HS-27A (cell line): Measurements from ENCODE around the gene IDH3A.

ENCODE experiments used
- DNase-seq: peaks from one replicate; pipeline ENCODE4 v3.0.0-alpha.2; 2012; ENCODE audit warnings: low read depth, missing footprints

Gene IDH3A

GRCh38 chr15:78167227-78167888, 18.2 kb downstream of the IDH3A start:
- no peak for DNase-seq

- DNase-seq, result no peak
Observed at GRCh38 chr15:78168608-78169007, 19.4 kb downstream of the IDH3A start.

- no peak for DNase-seq
Observed at GRCh38 chr15:78170848-78171773, 21.9 kb downstream of the IDH3A start.

GRCh38 chr15:78171864-78172472, 22.8 kb downstream of the IDH3A start:
- no peak for DNase-seq

DNA sequence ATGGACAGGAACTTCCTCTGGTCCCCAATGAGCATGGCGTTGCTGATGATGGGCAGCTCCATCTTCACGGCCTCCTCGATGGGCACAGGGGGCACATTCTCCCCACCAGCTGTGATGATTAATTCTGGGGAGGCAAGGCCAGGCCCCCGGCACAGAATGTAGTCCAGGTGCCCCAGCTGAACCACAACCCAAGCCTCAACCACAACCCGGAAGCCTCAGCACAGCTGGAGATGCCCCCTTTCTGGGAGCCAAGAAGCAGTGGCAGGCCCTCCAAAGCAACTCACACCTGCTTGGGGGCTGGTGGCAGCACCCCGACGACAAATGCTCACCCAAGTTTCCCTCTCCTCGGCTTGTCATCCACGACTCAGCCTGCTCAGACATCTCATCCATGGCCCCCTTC, 25.2 kb downstream of the IDH3A start:
- DNase-seq, result no peak

DNA sequence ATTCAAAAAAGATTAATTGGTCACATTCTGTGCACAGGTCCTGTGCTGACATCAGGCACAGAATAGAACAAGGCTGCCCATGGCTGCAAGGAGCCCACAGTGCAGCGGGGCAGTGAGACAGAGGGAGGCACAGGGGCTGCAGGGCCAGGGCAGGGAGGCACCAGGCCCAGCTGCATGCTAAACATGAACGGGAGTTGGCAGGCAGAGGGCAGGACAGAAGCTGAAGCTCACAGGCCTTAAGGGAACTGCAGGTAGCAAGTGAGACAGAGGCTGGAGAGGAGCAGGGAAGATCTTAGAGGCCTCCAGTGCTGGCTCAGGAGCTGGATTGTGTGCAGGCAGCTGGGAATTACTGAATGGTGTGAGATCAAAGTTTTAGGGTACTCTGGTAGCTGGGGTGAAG, 26.2 kb downstream of the IDH3A start:
- DNase-seq, result no peak

GRCh38 chr15:78177447-78177873, 28.3 kb downstream of the IDH3A start:
- DNase-seq, result no peak

DNA sequence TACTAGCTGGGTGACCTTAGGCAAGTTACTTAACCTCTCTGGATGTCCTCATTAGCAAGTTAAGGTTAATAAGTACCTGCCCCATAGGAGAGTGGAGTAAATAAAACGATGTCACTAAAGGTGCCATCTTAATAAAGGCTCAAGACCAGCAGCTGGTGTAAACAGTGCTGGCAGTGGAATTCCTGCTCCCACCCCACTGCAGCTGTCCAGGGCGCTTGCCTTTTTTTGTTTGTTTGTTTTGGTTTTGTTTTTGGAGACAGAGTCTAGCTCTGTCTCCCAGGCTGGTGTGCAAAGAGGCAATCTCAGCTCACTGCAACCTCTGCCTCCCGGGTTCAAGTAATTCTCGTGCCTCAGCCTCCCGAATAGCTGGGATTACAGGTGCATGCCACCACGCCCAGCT, 28.9 kb downstream of the IDH3A start:
- no peak for DNase-seq

DNA sequence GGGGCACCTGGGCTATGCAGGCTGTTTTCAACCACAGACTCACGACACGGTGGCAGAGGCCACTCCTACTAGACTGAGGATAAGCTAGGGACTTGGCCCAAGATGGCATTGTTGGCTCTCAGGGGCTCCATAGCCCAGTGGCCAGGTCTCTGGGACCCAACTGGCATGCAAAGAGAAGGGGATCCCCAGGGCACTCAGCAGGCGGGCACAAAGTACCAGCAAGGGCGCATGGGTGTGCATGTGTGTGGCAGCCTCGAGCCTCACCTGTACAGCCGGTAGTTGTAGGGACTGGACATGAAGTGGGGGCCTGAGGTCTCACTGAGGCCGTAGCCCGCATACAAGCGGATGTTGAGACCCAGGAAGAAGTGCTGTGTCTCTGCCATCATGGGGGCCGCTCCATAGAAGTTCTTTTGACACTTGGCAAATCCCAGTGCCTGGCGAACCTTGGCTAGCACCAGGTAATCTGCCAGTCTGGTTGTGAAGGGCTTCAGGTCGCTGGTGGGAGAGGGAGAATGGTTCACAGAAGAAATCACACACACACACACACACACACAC, 30.2 kb downstream of the IDH3A start:
- no peak for DNase-seq

DNA sequence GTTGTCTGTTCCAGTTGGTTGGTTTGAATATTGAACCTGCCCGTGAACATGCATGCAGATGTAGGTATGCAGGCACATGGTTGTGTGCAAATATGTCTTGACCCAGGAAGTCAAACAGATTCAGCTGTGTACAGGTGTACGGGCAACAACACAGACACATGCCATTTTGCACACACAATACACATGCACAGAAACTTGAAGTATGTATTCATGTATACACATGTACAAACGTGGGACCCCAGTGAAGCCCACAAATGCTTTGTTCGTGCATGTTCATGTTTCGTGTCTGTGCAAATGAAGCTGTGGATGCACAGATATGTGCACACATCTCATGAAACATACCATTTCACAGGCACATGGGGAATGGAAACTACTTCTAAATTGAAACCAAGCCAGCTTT, 30.7 kb downstream of the IDH3A start:
- DNase-seq, result no peak

- DNase-seq, result no peak
Observed at GRCh38 chr15:78182336-78182700, 33.2 kb downstream of the IDH3A start.

DNA sequence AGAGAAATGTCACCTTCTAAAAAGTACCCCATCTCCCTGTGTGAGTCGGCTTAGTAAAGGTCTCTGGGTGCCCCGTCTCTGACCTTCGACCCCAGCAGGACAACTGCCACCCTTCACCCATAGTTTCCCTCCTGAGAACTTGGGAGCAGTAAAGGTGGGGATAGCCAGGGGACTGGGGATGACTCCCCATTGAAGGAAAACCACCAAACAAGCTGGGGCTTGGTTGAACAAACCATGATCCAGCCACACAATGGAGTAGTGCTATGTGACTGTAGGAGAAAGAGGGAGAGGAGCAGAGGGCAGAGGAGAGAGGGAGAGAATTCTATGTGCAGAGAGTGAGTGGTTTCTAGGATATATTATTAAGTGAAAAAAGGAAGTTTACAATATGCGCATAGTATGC, 33.7 kb downstream of the IDH3A start:
- DNase-seq, result no peak

- no peak for DNase-seq
Observed at GRCh38 chr15:78192826-78193594, 43.8 kb downstream of the IDH3A start.

GRCh38 chr15:78193731-78194567, 44.8 kb downstream of the IDH3A start:
- DNase-seq, result no peak

DNA sequence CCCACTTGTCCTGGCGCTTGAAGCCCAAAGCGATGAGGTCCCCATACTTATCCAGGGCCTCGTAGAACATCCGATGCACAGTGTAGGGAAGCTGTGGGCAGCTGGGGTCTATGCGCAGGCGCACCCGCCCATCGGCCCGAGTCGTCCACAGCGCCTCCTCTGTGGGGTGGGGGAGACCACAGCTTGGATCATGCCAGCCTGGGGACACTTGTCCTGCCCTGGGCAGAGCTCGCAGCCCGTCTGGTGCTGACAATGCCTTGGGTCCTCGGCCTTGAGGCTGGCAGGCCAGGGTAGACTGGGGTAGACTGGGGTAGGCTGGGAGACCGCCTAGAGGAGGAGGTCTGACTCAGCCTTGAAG, 45.4 kb downstream of the IDH3A start:
- no peak for DNase-seq

DNA sequence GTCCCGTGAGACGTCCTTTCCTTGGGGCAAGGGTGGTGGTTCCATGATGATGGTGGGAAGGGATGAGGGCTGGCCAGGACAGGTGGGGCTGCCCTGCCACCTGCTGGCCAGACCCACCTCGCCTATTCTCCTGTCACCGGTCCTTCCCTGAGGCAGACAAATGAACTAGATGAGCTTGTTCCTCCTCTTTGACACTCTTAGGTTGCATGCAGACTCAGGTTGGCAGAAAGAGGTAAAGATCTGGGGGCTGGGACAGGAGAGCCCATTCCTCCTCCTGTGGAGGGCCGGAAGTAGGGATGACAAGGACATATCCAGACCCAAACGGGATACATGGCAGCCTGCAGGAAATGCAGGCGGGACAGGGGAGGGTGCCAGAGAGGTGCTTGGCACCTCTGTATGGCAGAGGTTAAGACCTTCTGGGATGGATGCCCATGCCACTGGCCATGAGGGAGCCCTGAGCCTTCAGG, 46.6 kb downstream of the IDH3A start:
- DNase-seq, result no peak

DNA sequence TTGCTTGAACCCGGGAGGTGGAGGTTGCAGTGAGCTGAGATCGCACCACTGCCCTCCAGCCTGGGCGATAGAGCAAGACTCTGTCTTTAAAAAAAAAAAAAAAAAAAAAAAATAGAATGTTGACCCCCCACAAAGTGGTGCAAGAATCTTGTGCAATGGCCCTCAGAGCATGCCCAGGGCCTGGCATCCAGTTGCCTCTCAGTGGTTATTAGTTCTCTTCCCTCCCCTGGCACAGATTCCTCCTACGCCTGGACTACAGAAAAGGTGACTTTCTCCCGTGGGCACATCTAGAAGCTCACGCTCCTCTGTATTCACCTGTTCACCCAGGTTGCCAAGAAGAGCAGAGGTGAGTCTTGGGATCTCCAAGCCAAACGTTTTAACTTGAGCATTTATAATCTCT, 48.5 kb downstream of the IDH3A start:
- no peak for DNase-seq

DNA sequence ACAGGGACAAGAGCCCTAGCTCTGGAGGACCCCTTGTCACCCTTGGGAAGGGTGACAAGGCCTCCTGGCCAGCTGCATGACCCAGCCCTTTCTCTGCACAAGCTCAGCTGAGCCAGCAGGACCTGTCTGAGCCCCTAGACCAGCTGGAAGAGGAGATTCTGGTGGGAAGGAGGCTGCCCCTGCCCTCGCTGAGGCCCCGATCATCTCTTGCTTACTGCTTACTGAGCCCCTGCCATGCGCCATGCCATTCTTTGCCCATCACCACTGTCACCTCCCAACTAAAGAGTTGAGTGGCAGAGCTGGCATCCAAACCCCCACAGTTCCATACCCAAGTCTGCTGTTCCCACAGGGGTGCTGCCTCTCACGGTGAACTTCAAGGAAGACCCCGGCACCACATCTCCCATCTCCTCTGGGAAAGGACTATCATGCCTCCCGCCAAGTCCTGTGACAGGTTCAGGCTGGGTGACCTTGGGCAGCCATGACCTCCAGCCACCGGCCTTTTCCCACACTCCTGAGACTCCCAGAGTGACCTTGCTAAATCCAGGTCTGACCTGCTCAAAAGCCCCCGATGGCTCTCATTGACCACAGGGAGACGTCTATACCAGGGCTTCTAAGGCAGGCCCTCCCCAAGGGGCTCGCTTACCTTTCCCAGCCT, 51.2 kb downstream of the IDH3A start:
- DNase-seq, result no peak

DNA sequence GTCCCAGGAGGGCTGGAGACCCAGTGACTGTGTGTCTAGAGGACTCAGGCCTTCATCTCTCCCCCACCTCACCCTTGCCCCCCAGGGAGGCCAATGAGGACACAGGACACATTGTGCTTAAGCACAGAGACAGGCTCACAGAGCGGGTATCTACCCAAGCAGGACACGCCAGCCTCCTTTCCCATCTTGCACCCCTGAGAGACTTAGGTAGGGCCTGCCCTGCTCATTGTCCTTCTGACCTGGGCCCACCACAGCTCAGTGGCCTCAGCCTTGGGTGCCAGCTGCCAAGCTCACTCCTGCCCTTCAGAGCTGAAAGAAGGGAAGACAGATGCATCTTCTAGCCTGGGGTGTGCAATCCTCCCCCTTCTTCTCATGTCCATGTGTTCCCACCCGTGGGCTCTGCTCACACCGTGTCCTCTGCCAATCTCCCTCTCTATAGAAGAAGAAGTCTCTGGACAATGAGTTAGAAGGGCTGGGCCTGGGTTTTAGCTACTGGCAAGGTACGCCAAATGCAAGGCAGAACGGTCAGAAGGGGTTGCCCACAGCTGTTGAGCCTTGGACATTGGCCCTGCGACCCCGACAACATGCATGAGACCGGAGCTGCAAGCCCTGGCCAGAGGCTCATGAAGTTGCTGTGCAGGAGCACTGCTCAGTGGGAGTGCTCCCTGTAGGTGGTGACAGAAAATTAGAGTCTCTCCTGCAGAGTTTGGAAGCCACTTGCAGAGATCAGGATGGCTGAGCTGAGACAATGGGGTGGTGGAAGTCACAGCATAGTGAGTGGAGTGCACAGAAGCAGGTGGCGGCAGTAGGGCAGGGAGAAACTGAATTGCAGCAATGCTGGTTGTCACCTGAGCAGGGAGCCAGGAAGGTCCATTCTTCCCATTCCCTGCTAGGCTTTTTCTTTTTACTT, 52.4 kb downstream of the IDH3A start:
- no peak for DNase-seq
